Thyroid gland (tissue), 4 donors: ENCODE results near the gene HOXC10.

Experiments used
- POLR2A ChIP-seq, 2 donors: fragments of 450-650 bp; IDR thresholded peaks; one replicate each; pipeline ENCODE4 v1.6.1; 2017; ENCODE audit warnings: antibody characterized with exemption in 2 of 2, mild to moderate bottlenecking in 2 of 2, moderate library complexity in 1 of 2
- TF ChIP-seq, protein P1 (sequence below), 6 experiments: fragments of 200-600 bp in 3 of 6; fragments of 450-650 bp in 3 of 6; sonication (generic) in 3 of 6; IDR thresholded peaks; one replicate each; pipeline ENCODE4 v1.5.1; 2016 to 2019; ENCODE audit warnings: antibody characterized with exemption in 6 of 6, mild to moderate bottlenecking in 2 of 6, inconsistent platforms in 1 of 6, moderate library complexity in 1 of 6

DNA sequence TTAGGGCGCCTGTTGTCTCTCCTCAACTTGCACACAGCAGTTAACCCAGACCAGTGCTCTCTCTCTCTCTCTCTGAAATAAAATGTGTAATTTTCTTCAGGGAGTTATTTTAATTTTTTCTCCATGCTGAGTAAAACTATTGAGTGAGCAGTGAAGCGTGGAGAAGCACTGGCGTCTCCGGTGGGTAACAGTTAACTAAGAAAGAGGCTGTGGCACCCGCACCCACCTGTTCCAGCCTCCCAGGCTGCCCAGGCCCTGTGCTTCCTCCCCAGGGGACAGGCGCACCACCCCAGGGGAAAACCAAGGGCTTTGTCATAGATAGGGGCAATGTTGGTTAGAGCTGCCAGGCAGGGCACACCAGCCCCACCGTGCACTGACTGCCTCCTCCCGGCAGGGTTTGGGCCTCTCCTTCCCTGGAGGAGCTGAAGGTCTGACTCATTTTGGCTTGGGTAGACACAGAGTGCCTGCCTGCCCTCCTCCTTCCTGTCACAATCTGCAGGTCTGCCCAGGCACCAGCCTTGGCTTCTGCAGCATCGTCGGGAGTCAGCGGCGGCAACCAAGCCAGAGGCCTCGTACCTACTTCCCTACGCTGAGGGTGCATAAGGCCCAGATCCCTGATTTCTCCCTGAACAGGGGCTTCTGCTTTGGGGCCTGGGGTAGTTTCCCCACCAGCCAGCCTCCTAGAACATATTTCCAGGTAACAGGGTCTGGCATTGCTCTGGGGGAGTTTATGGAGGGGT is 51.8 kb downstream of the HOXC10 start:
- TF ChIP-seq, protein P1, sequence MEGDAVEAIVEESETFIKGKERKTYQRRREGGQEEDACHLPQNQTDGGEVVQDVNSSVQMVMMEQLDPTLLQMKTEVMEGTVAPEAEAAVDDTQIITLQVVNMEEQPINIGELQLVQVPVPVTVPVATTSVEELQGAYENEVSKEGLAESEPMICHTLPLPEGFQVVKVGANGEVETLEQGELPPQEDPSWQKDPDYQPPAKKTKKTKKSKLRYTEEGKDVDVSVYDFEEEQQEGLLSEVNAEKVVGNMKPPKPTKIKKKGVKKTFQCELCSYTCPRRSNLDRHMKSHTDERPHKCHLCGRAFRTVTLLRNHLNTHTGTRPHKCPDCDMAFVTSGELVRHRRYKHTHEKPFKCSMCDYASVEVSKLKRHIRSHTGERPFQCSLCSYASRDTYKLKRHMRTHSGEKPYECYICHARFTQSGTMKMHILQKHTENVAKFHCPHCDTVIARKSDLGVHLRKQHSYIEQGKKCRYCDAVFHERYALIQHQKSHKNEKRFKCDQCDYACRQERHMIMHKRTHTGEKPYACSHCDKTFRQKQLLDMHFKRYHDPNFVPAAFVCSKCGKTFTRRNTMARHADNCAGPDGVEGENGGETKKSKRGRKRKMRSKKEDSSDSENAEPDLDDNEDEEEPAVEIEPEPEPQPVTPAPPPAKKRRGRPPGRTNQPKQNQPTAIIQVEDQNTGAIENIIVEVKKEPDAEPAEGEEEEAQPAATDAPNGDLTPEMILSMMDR (IDR thresholded peaks at IDR 0.05): no peak
- no peak for TF ChIP-seq POLR2A (IDR thresholded peaks at IDR 0.05)
